GM23338 (cell line): ENCODE results near the gene TRIM39. TPM values are rescaled to one million over a fixed set of nuclear protein-coding genes. Genes with fewer than 3 reads are reported as not detected.

Experiments used
- ATAC-seq: fragments of 200-7000 bp; cut with Tn5 transposase; 3 replicates; pipeline ENCODE4 v1.9.1; 2020
- DNase-seq: peaks from one replicate; pipeline ENCODE4 v3.0.0-alpha.2; 2015; ENCODE audit warnings: low spot score
- H2AFZ ChIP-seq: fragments of 200-600 bp; sonication (generic); 2 replicates; pipeline ENCODE4 v1.8.0; 2016; ENCODE audit warnings: antibody characterized with exemption, mild to moderate bottlenecking, moderate library complexity
- H3F3A ChIP-seq: fragments of 200-600 bp; sonication (generic); replicated peaks from 2 replicates; pipeline ENCODE4 v1.8.0; 2017; ENCODE audit warnings: antibody characterized with exemption, mixed run types, low read depth
- H3K27ac ChIP-seq: fragments of 200-600 bp; sonication (generic); 2 replicates; pipeline ENCODE4 v1.6.1; 2016; ENCODE audit warnings: low read depth
- H3K27me3 ChIP-seq: fragments of 200-600 bp; sonication (generic); 2 replicates; pipeline ENCODE4 v1.8.0; 2016; ENCODE audit warnings: mild to moderate bottlenecking, mixed run types, moderate library complexity; ENCODE audit not compliant: insufficient read depth
- H3K36me3 ChIP-seq: fragments of 200-600 bp; sonication (generic); 2 replicates; pipeline ENCODE4 v1.8.0; 2016; ENCODE audit warnings: mild to moderate bottlenecking; ENCODE audit not compliant: insufficient read depth
- H3K4me1 ChIP-seq: fragments of 200-600 bp; sonication (generic); 2 replicates; pipeline ENCODE4 v1.8.0; 2016; ENCODE audit warnings: mild to moderate bottlenecking, moderate library complexity; ENCODE audit not compliant: insufficient read depth
- H3K4me2 ChIP-seq: fragments of 200-600 bp; sonication (generic); 2 replicates; pipeline ENCODE4 v1.7.1; 2017; ENCODE audit warnings: mixed run types
- H3K4me3 ChIP-seq: fragments of 200-600 bp; sonication (generic); 2 replicates; pipeline ENCODE4 v1.6.1; 2016; ENCODE audit warnings: mixed run types
- H3K79me2 ChIP-seq: fragments of 200-600 bp; sonication (generic); replicated peaks from 2 replicates; pipeline ENCODE4 v1.8.0; 2017; ENCODE audit warnings: mild to moderate bottlenecking; ENCODE audit not compliant: insufficient read depth
- H3K9me2 ChIP-seq: fragments of 200-600 bp; sonication (generic); 2 replicates; pipeline ENCODE4 v1.8.0; 2017; ENCODE audit not compliant: insufficient read depth
- H4K20me1 ChIP-seq: fragments of 200-600 bp; sonication (generic); replicated peaks from 2 replicates; pipeline ENCODE4 v1.8.0; 2017; ENCODE audit warnings: mild to moderate bottlenecking; ENCODE audit not compliant: insufficient read depth
- H3K27ac Mint-ChIP-seq: 2 replicates; pipeline ENCODE4 v1.8.0; 2020; ENCODE audit warnings: inconsistent platforms, mild to moderate bottlenecking, moderate library complexity, mixed read lengths
- H3K27me3 Mint-ChIP-seq: 3 replicates; pipeline ENCODE4 v1.8.0; 2022; ENCODE audit warnings: low read depth, mild to moderate bottlenecking, moderate library complexity, mixed read lengths, inconsistent platforms; ENCODE audit not compliant: insufficient read depth, poor library complexity
- H3K36me3 Mint-ChIP-seq: 3 replicates; pipeline ENCODE4 v1.8.0; 2021; ENCODE audit warnings: low read depth, mild to moderate bottlenecking, inconsistent platforms, moderate library complexity, mixed read lengths
- H3K4me1 Mint-ChIP-seq: 3 replicates; pipeline ENCODE4 v1.8.0; 2020; ENCODE audit warnings: mild to moderate bottlenecking, inconsistent platforms, mixed read lengths
- H3K4me3 Mint-ChIP-seq: 3 replicates; pipeline ENCODE4 v1.8.0; 2021; ENCODE audit warnings: moderate library complexity, mild to moderate bottlenecking, inconsistent platforms, mixed read lengths
- H3K9me3 Mint-ChIP-seq: 3 replicates; pipeline ENCODE4 v1.8.0; 2020; ENCODE audit warnings: moderate library complexity, mild to moderate bottlenecking, inconsistent platforms, mixed read lengths
- EZH2phosphoT487 ChIP-seq: fragments of 200-600 bp; sonication (generic); IDR thresholded peaks from one replicate; pipeline ENCODE4 v1.8.1; 2018; ENCODE audit warnings: antibody characterized with exemption; ENCODE audit not compliant: unreplicated experiment
- NANOG ChIP-seq: IDR thresholded peaks from 2 replicates; pipeline ENCODE4 v1.6.1; 2016; ENCODE audit warnings: antibody characterized with exemption, borderline replicate concordance
- POLR2AphosphoS5 ChIP-seq: IDR thresholded peaks from 2 replicates; pipeline ENCODE4 v1.6.1; 2016; ENCODE audit warnings: antibody characterized with exemption, low read depth
- STAT1 ChIP-seq: IDR thresholded peaks from one replicate; pipeline ENCODE4 v1.6.1; 2016; ENCODE audit warnings: antibody characterized with exemption; ENCODE audit not compliant: unreplicated experiment
- polyA plus RNA-seq: library from polyadenylated mRNA; unstranded; fragments of >200 nt; fragmentation: Nextera tagmentation; extraction: Ambion mirVana; gene quantifications from 2 replicates; pipeline ENCODE4 v1.2.1, GENCODE V29; 2016
- total RNA-seq: library from RNA; depleted of rRNA; stranded (reverse); fragments of >200 nt; shearing (Covaris generic); gene quantifications from 2 replicates; pipeline ENCODE4 v1.2.3, GENCODE V29; 2014
- TF ChIP-seq, protein P1 (sequence below): fragments of 250-450 bp; sonication (Bioruptor Pico); IDR thresholded peaks from 2 replicates; pipeline ENCODE4 v1.5.0; 2020; ENCODE audit warnings: mild to moderate bottlenecking, moderate library complexity

The TRIM39 gene
- total and polyA plus RNA-seq, 2 experiments from 2014 or later, result 5.4 to 19.2 TPM

GRCh38 chr6:30329331-30329730 lies 2.6 kb downstream of the TRIM39 start:
- Histone ChIP-seq H3F3A (no peaks in the 10 kb centered on the region), H3K4me1 (peaks cover 5% of the 10 kb centered on the region), H3K79me2 (peaks cover 30% of the 10 kb centered on the region), H3K4me2 (no peak overlapping the region), H3K27ac (no peak overlapping the region), H3K36me3 (peaks cover 26% of the 10 kb centered on the region), H3K4me3 (no peak overlapping the region), H3K27me3 (no peaks in the 10 kb centered on the region), H4K20me1 (no peaks in the 10 kb centered on the region; the same call in none of the 2 replicates), H2AFZ (no peak overlapping the region), H3K9me2 (no peaks in the 10 kb centered on the region)
- peaks cover 49% of the 10 kb centered on the region for H3K36me3 Mint-ChIP-seq
- no peaks in the 10 kb centered on the region for H3K9me3 Mint-ChIP-seq
- no peak for ATAC-seq
- TF ChIP-seq, protein P1, sequence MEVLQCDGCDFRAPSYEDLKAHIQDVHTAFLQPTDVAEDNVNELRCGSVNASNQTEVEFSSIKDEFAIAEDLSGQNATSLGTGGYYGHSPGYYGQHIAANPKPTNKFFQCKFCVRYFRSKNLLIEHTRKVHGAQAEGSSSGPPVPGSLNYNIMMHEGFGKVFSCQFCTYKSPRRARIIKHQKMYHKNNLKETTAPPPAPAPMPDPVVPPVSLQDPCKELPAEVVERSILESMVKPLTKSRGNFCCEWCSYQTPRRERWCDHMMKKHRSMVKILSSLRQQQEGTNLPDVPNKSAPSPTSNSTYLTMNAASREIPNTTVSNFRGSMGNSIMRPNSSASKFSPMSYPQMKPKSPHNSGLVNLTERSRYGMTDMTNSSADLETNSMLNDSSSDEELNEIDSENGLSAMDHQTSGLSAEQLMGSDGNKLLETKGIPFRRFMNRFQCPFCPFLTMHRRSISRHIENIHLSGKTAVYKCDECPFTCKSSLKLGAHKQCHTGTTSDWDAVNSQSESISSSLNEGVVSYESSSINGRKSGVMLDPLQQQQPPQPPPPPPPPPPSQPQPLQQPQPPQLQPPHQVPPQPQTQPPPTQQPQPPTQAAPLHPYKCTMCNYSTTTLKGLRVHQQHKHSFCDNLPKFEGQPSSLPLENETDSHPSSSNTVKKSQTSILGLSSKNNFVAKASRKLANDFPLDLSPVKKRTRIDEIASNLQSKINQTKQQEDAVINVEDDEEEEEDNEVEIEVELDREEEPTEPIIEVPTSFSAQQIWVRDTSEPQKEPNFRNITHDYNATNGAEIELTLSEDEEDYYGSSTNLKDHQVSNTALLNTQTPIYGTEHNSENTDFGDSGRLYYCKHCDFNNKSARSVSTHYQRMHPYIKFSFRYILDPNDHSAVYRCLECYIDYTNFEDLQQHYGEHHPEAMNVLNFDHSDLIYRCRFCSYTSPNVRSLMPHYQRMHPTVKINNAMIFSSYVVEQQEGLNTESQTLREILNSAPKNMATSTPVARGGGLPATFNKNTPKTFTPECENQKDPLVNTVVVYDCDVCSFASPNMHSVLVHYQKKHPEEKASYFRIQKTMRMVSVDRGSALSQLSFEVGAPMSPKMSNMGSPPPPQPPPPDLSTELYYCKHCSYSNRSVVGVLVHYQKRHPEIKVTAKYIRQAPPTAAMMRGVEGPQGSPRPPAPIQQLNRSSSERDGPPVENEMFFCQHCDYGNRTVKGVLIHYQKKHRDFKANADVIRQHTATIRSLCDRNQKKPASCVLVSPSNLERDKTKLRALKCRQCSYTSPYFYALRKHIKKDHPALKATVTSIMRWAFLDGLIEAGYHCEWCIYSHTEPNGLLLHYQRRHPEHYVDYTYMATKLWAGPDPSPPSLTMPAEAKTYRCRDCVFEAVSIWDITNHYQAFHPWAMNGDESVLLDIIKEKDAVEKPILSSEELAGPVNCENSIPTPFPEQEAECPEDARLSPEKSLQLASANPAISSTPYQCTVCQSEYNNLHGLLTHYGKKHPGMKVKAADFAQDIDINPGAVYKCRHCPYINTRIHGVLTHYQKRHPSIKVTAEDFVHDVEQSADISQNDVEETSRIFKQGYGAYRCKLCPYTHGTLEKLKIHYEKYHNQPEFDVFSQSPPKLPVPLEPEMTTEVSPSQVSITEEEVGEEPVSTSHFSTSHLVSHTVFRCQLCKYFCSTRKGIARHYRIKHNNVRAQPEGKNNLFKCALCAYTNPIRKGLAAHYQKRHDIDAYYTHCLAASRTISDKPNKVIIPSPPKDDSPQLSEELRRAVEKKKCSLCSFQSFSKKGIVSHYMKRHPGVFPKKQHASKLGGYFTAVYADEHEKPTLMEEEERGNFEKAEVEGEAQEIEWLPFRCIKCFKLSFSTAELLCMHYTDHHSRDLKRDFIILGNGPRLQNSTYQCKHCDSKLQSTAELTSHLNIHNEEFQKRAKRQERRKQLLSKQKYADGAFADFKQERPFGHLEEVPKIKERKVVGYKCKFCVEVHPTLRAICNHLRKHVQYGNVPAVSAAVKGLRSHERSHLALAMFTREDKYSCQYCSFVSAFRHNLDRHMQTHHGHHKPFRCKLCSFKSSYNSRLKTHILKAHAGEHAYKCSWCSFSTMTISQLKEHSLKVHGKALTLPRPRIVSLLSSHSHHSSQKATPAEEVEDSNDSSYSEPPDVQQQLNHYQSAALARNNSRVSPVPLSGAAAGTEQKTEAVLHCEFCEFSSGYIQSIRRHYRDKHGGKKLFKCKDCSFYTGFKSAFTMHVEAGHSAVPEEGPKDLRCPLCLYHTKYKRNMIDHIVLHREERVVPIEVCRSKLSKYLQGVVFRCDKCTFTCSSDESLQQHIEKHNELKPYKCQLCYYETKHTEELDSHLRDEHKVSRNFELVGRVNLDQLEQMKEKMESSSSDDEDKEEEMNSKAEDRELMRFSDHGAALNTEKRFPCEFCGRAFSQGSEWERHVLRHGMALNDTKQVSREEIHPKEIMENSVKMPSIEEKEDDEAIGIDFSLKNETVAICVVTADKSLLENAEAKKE (CRISPR knock-in tag), result no peak
- H3K4me1 Mint-ChIP-seq, result peaks cover 18% of the 10 kb centered on the region
- DNase-seq, result no peak
- H3K27ac Mint-ChIP-seq, result no peak overlapping the region
- H3K4me3 Mint-ChIP-seq, result no peak overlapping the region
- H3K27me3 Mint-ChIP-seq, result peaks cover 11% of the 10 kb centered on the region

DNA sequence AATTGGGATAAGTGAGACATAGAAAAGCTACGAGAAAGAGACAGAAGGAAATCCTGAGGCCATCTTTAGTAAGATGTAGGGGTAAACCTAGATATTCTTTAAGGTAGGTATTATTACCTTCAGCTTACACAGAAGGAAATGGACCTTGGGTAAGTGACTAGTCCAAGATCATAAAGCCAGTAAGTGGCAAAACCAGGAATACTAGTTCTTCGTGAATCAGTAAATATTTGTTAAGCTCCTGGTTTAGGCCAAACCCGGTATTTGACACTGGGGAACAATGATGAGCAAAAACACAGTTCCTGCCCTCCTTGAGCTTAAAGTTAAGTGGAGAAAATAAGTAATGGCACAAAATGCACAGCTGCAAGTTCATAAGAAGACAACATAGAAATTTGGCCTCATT lies 5.3 kb downstream of the TRIM39 start:
- Histone ChIP-seq H3K4me3 (no peak overlapping the region), H3K4me2 (no peak overlapping the region), H4K20me1 (no peaks in the 10 kb centered on the region; the same call in none of the 2 replicates), H3K27me3 (no peaks in the 10 kb centered on the region), H3F3A (no peaks in the 10 kb centered on the region), H3K36me3 (peaks cover 42% of the 10 kb centered on the region), H3K9me2 (no peaks in the 10 kb centered on the region), H2AFZ (no peak overlapping the region), H3K27ac (no peak overlapping the region), H3K79me2 (peaks cover 18% of the 10 kb centered on the region), H3K4me1 (no peaks in the 10 kb centered on the region)
- no peak overlapping the region for H3K27ac Mint-ChIP-seq
- peaks cover 4% of the 10 kb centered on the region for H3K27me3 Mint-ChIP-seq
- H3K9me3 Mint-ChIP-seq, result no peaks in the 10 kb centered on the region
- ATAC-seq, result no peak
- H3K4me1 Mint-ChIP-seq, result peaks cover 9% of the 10 kb centered on the region
- no peak overlapping the region for H3K4me3 Mint-ChIP-seq
- no peak for DNase-seq
- H3K36me3 Mint-ChIP-seq, result peaks cover 63% of the 10 kb centered on the region
- TF ChIP-seq NANOG (no peak), EZH2phosphoT487 (no peak), STAT1 (no peak), POLR2AphosphoS5 (no peak)
- TF ChIP-seq, protein P1 (CRISPR knock-in tag), result no peak
